Measurements from ENCODE around the gene STK38.
"Not testable (repeated sequence)": the region's sequence is repeated elsewhere in the genome, so short reads cannot be mapped to it uniquely, and the experiment has no call there.

The STK38 gene

GRCh38 chr6:36491378-36491965, 55.8 kb downstream of the STK38 start:
- TF ChIP-seq JUND (IDR thresholded peaks at IDR 0.05; ENCODE audit: low read depth), result no peak
- peak in 1 of 2 experiments; percentile 18 for DNase-seq (ENCODE audit: low read depth in 1 of 2, low spot score in 1 of 2)
- in situ Hi-C loops (cut with HindIII; ENCODE audit: low pct_unique_long_range_greater_than_20kb, low sequenced_read_pairs), result no loop called here

- in situ Hi-C loops (cut with HindIII; ENCODE audit: low pct_unique_long_range_greater_than_20kb, low sequenced_read_pairs), result no loop called here
- DNase-seq (ENCODE audit: low read depth in 1 of 2, low spot score in 1 of 2), result no peak
- TF ChIP-seq JUND (IDR thresholded peaks at IDR 0.05; ENCODE audit: low read depth), result no peak
Observed at GRCh38 chr6:36489426-36489825, 57.9 kb downstream of the STK38 start.

GRCh38 chr6:36488221-36488620, 59.1 kb downstream of the STK38 start:
- in situ Hi-C loops (cut with HindIII; ENCODE audit: low pct_unique_long_range_greater_than_20kb, low sequenced_read_pairs), result no loop called here
- TF ChIP-seq JUND (IDR thresholded peaks at IDR 0.05; ENCODE audit: low read depth), result no peak
- no peak for DNase-seq (ENCODE audit: low read depth in 1 of 2, low spot score in 1 of 2)

DNA sequence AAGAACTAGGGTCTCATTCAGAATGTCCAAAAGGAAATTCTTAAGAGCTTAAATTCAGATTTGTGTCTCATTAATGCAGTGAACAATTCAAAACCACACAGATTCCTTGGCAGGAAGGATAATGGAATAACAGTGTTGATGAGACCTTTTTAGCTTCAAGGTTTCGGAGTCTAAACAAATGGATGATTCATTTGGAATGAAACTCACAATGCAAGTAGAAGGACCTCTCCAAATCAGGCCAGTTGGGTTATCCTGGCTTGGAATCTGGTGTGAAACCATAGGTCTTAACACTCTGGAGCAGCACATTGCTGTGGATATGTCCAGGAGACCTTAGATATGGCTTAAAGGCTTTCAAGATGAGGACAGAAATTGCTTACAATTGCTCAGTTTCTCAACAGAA, 59.6 kb downstream of the STK38 start:
- TF ChIP-seq JUND (IDR thresholded peaks at IDR 0.05; ENCODE audit: low read depth), result no peak
- in situ Hi-C loops (cut with HindIII; ENCODE audit: low pct_unique_long_range_greater_than_20kb, low sequenced_read_pairs), result no loop called here
- DNase-seq (ENCODE audit: low read depth in 1 of 2, low spot score in 1 of 2), result no peak

- DNase-seq (ENCODE audit: low read depth in 1 of 2, low spot score in 1 of 2), result no peak
- in situ Hi-C loops (cut with HindIII; ENCODE audit: low pct_unique_long_range_greater_than_20kb, low sequenced_read_pairs), result no loop called here
- no peak for TF ChIP-seq JUND (IDR thresholded peaks at IDR 0.05; ENCODE audit: low read depth)
Observed at GRCh38 chr6:36484736-36485135, 62.5 kb downstream of the STK38 start.

DNA sequence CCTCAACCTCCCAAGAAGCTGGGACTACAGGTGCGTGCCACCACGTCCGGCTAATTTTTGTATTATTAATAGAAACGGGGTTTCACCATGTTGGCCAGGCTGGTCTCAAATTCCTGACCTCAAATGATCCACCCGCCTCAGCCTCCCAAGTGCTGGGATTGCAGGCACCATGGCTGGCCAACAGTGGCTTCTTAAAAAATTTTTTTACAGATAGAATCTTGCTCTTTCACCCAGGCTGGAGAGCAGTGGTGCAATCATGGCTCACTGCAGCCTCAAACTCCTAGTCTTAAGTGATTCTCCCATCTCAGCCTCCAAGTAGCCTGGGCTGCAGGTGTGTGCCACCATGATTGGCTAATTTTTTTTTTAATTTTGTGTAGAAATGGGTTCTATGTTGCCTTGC, 64.0 kb downstream of the STK38 start:
- DNase-seq (ENCODE audit: low read depth in 1 of 2, low spot score in 1 of 2); in situ Hi-C loops (cut with HindIII; ENCODE audit: low pct_unique_long_range_greater_than_20kb, low sequenced_read_pairs): not testable (repeated sequence)

DNA sequence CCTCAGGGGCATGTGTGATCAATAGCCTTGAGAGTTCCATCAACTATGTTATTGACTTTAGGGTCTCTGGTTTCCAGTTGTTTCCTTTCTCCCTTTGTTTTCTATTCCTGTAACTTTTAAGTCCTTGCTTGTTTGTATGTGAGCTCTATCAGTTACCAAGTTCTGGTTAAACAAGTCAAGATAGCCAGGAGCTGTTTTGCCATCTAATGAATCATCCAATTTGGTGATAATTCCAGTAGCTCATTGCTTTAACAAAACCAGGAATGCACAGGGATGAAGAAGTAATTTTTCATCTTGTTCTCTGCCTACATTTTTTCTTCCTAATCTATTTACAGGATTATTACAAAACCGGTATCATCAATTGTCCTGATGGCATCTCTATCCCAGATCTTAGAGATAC, 68.0 kb downstream of the STK38 start:
- DNase-seq (ENCODE audit: low read depth in 1 of 2, low spot score in 1 of 2), result no peak
- in situ Hi-C loops (cut with HindIII; ENCODE audit: low pct_unique_long_range_greater_than_20kb, low sequenced_read_pairs), result no loop called here
- no peak for TF ChIP-seq JUND (IDR thresholded peaks at IDR 0.05; ENCODE audit: low read depth)

DNA sequence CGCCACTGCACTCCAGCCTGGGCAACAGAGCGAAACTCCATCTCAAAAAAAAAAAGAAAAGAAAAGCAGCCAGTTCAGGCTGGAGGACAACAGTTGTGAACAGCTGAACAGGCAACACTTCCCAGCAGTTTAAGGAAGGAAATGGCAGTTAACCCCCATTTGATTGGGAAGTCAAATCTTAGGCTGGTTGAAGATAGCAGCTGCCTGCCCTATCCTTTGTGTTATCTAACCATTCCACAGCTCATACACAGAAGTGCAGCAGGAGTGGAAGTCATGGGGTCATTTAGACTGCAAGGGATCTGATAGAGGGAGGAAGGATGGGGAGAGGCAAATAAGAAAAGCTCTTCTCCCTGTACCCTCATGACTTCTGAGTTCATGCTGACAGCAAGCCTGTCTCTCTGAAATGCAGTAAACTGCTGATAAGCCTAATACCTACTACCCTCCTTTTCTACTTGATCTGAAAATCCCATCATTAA, 69.2 kb downstream of the STK38 start:
- no peak for TF ChIP-seq JUND (IDR thresholded peaks at IDR 0.05; ENCODE audit: low read depth)
- DNase-seq (ENCODE audit: low read depth in 1 of 2, low spot score in 1 of 2), result no peak
- in situ Hi-C loops (cut with HindIII; ENCODE audit: low pct_unique_long_range_greater_than_20kb, low sequenced_read_pairs), result no loop called here

GRCh38 chr6:36469946-36470345, 77.3 kb downstream of the STK38 start:
- no peak for TF ChIP-seq JUND (IDR thresholded peaks at IDR 0.05; ENCODE audit: low read depth)
- no peak for DNase-seq (ENCODE audit: low read depth in 1 of 2, low spot score in 1 of 2)
- in situ Hi-C loops (cut with HindIII; ENCODE audit: low pct_unique_long_range_greater_than_20kb, low sequenced_read_pairs), result no loop called here

DNA sequence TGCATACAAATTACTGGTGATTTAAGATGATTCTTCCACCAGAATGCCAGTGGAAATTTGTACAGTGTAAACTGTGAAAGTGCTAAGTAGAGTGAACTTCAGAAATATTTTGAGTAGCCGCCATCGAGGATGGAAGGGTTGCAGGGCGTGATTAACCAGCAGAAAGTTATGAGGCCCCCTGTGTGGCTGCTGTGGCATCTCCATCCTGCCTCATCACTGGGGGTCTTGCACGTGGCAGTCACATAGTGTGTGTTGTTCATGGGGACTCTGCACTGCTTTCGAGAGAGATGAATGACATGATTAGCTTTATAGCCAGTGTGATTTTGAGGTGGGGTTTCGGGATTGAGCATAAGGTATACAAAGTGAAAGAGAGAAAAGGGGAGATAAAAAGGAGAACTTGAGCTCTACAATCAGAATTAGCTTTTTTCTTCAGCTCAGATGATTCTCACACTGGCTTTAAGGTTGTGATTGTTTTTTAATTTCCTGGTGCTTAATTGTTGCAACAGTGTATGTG, 78.1 kb downstream of the STK38 start:
- no peak for TF ChIP-seq JUND (IDR thresholded peaks at IDR 0.05; ENCODE audit: low read depth)
- in situ Hi-C loops (cut with HindIII; ENCODE audit: low pct_unique_long_range_greater_than_20kb, low sequenced_read_pairs), result no loop called here
- no peak for DNase-seq (ENCODE audit: low read depth in 1 of 2, low spot score in 1 of 2)

DNA sequence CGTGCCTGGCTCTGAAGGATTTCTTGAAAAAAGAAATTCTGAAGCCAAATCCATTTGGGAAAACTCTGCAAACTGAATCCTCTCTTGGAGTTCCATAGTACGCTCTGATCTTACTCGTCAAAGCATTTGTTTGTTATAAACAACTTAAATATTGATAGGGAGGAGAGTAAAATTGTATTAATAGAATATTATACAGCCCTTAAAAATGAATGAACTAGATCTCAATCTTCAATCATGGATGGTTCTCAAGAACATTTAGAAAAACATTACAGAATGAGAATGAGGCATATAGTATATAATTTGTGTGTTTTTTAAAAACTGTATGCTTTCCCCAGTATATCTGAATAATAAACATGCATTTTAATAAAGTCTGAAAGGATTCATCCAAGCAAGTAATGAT, 79.7 kb downstream of the STK38 start:
- in situ Hi-C loops (cut with HindIII; ENCODE audit: low pct_unique_long_range_greater_than_20kb, low sequenced_read_pairs), result no loop called here
- DNase-seq (ENCODE audit: low read depth in 1 of 2, low spot score in 1 of 2), result no peak
- TF ChIP-seq JUND (IDR thresholded peaks at IDR 0.05; ENCODE audit: low read depth), result no peak

DNA sequence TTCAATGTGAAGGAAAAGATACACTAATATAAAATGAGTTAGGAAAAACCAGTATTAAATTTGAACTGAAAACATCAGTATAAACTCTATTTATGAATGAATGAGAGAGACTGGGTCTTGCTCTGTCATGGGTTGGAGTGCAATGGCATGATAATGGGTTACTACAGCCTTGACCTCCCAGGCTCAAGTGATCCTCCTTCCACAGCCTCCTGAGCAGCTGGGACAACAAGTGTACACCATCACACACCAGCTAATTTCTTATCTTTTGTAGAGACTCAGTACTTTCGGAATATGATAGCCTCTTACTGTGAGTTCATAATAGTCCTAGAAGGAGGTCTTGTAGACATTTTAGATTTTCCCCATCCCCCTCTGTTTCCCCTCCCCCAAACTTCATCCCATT, 83.0 kb downstream of the STK38 start:
- DNase-seq (ENCODE audit: low read depth in 1 of 2, low spot score in 1 of 2), result no peak
- no peak for TF ChIP-seq JUND (IDR thresholded peaks at IDR 0.05; ENCODE audit: low read depth)
- in situ Hi-C loops (cut with HindIII; ENCODE audit: low pct_unique_long_range_greater_than_20kb, low sequenced_read_pairs), result no loop called here

GRCh38 chr6:36463676-36464075, 83.6 kb downstream of the STK38 start:
- in situ Hi-C loops (cut with HindIII; ENCODE audit: low pct_unique_long_range_greater_than_20kb, low sequenced_read_pairs), result no loop called here
- no peak for DNase-seq (ENCODE audit: low read depth in 1 of 2, low spot score in 1 of 2)
- no peak for TF ChIP-seq JUND (IDR thresholded peaks at IDR 0.05; ENCODE audit: low read depth)

GRCh38 chr6:36461646-36462045, 85.6 kb downstream of the STK38 start:
- DNase-seq (ENCODE audit: low read depth in 1 of 2, low spot score in 1 of 2), result no peak
- TF ChIP-seq JUND (IDR thresholded peaks at IDR 0.05; ENCODE audit: low read depth), result no peak
- in situ Hi-C loops (cut with HindIII; ENCODE audit: low pct_unique_long_range_greater_than_20kb, low sequenced_read_pairs), result no loop called here

Data from T47D (cell line).